CD4-positive, alpha-beta T cell treated with Interleukin-15 for 1 hour (primary cell): ENCODE measurements around the gene MAPK14.

Source experiments
- DNase-seq: peaks from one replicate; pipeline ENCODE4 v3.0.0-alpha.2; 2020

MAPK14 gene

DNA sequence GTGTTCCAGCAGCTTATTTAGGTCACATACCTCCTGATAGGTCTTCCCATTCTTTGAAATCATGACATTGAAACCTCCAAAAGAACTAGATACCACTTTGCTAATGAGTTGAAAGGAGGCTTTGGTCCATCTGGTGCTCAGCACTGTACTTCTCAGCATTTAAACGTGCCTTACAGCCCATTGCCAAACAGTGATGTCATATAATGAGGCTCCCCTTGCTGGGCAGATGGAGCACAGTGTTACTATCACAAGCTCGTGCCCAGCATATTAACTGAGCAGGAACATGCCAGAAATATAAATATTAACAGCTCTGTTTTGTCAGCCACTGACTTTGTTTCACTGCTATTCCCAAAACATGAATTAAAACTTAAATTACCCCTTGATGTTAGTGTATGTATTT is 77.2 kb downstream of the MAPK14 start:
- DNase-seq: no peak

- DNase-seq: peak; percentile 76
Measured at GRCh38 chr6:36109092-36109491, 81.5 kb downstream of the MAPK14 start.

DNA sequence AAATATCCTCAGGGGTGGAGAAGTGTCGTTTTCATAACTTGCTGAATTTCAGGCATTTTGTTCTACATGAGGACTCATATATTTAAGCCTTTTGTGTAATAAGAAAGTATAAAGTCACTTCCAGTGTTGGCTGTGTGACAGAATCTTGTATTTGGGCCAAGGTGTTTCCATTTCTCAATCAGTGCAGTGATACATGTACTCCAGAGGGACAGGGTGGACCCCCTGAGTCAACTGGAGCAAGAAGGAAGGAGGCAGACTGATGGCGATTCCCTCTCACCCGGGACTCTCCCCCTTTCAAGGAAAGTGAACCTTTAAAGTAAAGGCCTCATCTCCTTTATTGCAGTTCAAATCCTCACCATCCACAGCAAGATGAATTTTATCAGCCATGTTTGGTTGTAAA is 82.4 kb downstream of the MAPK14 start:
- DNase-seq: no peak

GRCh38 chr6:36110863-36111262 is 83.3 kb downstream of the MAPK14 start:
- DNase-seq: no peak

DNA sequence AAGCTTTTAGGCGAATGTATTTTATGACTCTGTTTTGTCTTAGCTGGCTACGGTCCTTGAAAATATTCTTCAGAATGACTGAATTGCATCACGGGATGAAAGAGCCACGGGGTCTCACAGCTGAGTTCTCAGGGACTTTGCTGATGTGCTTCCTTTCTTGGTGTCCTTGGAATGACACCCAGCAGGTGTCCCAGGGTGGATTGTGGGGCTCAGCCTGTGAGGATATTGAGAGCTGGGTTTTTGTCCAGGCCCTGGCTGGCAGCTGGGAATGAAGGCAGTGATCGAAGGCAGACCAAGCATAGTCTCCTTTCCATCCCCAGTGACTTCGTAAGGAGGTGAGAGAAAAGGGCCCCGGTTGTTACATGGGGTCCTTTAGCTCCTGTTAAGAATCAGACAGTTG is 83.9 kb downstream of the MAPK14 start:
- no peak for DNase-seq

DNA sequence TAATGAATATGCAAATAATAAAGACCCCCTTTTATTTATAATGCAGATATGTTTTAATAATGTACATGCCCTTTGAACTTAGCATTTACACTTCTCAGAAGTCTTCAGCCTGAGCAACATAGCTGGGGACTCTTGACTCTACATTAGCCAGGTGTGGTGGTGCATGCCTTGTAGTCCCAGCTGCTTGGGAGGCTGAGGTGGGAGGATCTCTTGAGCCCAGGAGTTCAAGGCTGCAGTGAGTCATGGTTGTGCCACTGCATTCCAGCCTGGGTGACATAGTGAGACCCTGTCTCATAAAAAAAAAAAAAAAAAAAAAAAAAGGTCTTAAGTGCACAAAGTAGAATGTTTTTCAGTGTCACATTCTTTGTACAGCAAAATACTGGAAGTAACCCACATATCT is 85.4 kb downstream of the MAPK14 start:
- no peak for DNase-seq

- no peak for DNase-seq
Measured at GRCh38 chr6:36113703-36114102, 86.1 kb downstream of the MAPK14 start.

DNA sequence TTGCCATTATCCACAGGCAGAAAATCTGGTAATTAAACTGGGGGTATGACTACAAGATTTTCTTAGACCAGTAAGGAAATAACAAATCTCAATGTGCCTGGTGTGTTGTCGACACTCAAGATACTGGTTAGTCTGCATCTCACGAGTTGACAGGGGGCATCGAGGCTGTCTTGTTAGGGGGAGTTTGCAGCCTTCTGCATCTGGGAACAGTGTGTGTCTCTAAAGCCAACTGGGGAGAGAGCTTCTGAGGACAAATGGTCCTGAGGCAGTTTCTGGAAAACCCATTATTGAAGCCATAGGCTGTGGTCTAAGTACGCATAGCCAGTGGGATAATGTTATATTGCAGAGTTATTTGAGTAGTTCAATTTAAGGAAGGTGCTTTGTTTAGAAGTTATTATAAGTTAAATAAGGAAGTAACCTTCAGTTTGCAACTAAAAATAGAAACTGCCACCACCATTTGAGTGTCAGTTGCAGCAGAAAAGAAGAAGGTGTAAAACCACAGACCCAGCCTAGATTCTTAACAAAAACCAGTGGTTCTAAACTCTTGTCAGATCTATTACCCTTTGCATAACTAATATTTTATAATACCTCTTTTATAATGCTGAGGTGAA is 87.3 kb downstream of the MAPK14 start:
- no peak for DNase-seq

DNA sequence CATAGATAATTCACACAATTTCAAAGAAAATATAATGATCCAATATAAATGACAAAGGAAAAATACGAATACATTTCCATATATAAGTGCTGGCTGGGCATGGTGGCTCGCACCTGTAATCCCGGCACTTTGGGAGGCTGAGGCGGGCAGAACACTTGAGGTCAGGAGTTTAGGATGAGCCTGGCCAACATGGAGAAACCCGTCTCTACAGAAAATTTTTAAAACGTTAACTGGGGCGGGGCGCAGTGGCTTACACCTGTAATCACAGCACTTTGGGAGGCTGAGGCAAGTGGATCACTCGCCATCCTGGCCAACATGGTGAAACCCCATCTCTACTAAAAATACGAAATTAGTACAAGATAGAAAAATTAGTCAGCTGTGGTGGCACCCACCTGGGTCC is 87.8 kb downstream of the MAPK14 start:
- DNase-seq: no peak

DNA sequence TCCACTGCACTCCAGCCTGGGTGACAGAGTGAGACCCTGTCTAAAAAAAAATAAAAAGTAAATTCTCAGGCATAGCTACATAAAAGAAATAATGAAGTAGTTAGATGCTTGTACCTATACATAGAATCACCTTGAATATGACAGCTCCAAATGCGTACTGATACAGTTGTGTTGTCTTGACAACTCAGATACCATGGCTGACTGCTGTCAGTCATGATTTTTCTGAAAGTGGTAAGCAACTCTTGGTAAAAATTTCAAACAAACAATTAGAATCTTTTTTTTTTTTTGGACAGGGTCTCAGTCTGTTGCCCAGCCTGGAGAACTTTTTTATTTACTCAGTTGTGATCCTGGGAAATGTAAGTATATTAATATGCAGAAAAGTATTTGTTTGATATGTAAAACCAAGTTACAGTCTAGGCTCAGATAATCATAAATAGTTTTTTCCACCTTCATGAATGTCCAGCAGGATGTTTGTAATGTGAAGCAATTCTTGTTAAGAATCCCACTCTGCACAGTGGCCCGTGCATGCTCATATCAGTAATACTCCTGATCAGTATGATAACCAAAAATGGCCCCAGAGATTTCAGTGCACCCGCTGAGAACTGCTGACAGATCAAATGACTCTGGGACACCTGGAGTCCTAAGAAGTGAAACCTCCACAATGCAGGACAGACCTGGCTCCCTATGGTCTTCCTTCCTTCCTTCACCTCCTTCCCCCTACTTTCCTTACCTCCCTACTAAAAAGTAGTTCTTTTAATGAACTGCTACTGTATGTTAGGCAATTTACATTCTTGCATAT is 88.7 kb downstream of the MAPK14 start:
- no peak for DNase-seq

DNA sequence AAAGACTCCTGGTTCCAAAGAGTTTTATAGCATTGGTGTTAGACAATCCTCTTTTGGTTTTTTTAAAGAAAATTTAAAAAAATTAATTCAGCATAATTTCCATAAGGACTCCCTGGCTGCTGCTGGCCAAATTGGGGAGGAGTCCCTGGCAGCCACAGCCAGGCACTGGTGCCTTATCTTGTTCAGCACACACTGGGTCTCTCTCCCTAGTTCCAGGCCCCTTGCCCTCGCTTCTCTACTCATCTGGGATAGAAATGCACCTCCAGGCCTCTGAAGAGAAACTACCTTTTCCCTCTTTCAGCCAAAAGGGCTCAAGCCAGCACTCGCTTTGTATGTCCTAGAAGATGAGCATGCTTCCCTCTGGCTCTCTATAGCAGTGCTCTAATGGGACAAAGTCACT is 89.3 kb downstream of the MAPK14 start:
- DNase-seq: no peak

DNA sequence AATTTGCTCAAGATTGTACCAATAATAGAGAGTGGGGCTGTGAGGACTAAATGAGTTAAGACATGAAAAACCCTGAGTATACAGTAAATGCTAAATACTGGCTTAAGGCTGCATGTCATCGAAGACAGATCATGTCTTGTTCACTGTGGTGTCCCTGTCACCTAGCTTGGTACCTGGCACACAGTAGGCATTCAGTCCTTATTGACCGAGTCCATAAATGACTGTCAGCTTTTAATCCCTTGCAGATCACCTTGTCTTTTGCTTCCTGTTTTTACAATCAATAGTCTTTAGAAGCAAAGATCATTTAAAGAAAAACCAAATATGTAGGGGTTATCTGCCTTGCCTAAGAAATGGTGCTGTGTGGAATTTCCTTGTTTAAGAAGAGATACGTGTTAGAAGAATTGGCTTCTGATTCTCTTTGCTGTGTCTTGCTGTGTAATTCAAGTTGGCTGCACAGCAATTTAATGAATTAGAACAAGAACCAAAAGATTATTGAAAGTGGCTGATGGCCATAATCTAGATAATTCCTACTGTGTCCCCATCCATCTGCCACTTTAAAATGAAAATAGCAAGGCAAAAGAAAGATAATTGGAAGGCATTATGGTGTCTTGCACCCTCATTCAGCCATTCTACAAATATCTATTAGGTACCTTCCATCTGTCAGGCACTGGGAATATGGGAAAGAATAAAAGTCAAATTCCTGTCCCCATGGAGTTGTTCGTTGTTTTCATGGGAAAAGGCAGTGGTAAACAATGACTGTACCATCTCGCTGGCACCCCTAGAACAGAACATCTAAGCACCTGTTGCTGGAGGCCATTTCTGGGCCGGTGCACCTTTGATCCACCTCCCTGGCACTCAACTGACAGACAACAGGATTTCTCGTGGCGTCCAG is 90.3 kb downstream of the MAPK14 start:
- no peak for DNase-seq

- peak; percentile 89 for DNase-seq
Measured at GRCh38 chr6:36118550-36119107, 91.0 kb downstream of the MAPK14 start.

DNA sequence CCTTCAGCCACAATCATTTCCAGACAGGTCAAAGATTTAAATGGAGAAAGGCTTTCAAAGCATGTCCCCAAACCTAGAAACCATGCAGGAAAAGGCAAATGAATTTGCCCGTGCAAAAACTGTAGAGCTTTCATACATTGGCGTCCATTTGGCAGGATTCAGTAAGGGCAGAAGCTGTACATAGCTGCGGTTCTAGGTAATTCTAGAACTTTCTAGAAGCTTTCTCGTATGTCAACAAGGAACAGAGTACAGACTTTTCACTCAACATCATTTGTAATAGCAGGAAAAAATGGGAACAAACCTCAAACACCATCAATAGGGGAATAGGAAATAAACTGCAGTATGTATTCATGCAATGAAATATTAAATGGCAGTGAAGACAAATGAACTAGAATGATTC is 91.6 kb downstream of the MAPK14 start:
- DNase-seq: no peak

DNA sequence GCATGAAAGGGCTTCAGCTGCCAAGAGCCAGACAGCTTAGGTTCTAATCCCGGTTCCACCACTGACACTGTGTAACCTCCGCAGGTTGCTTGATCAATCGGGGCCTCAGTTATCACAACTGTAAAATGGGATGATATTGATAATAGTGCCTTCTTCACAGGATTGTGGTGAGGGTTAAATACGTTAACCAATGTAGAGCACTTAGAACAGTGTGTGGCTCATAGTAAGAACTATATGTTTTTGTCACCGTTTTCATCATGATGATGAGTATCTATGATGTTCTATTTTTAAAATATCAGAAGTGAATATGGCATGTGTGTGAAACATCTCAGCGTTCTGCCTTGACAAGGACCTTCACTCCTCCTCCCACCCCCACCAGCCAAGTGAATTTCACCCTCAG is 92.4 kb downstream of the MAPK14 start:
- no peak for DNase-seq

DNA sequence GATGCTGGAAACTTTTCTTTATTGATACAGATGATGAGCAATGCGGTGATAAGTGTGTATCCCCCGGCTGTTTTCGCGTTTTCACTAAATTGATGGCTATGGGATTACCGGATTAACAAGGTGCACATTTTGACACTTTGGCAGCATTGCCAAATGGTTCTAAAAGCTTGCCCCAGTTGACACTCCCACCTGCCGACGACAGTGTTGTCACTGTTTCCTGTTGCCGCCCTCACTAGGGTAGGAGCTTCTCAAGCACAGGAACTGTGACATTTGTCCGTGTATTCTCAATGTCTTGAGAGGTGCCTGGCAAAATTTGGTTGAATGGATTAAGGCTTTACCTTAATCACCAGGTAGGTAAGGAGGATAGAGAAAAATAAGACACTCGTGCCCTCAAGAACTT is 92.9 kb downstream of the MAPK14 start:
- DNase-seq: peak; percentile 85

- peak; percentile 80 for DNase-seq
Measured at GRCh38 chr6:36120979-36121786, 93.6 kb downstream of the MAPK14 start.

- no peak for DNase-seq
Measured at GRCh38 chr6:36121787-36122494, 94.3 kb downstream of the MAPK14 start.

- DNase-seq: no peak
Measured at GRCh38 chr6:36122495-36123269, 95.1 kb downstream of the MAPK14 start.

DNA sequence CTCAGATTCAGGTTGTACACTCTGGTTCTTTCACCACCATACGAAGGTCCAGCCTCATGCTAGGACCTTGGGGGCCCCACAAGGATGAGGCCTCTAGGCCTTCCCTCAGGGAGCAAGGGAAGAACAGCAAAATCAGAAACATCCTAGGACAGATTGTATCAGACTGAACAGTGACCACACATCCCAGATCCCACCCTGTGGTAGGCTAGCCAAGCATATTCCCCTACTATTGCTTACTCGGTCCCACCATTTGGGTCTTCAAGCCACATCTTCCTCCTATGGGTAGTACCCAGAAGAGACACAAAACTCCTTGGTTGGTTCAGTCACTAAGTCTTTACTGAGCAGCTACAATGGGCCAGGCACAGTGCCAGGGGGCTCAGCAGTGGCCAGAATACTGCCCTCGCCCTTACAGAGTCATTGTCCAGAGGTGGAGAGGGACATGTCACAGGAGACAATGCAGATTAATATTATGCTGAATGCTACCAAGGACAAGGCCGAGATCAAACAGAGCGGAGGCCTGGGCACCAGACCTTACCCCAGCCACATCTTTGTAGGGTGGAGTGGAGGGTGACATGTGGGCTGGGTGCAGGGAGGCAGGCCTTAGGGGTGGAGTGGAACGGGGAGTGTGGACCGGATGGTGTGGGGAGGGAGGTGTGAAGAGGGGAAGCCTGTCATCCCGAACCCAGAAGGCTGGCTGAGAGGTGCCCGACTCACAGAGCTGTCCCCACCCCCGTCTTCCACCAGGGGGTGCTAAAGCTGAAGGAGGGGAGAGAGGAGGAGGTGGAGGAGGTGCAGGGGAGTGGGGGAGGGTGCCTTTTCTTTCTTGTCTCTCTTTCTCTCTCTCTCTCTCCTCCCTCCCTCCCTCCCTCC is 95.9 kb downstream of the MAPK14 start:
- DNase-seq: peak; percentile 93
